ENCODE results near the gene EMC9. TPM values are rescaled to one million over a fixed set of nuclear protein-coding genes. Genes with fewer than 3 reads are reported as not detected.

EMC9 gene
- total RNA-seq, 4 donors from 2014 or later = 7.4 to 38.7 (median 34.0) TPM

DNA sequence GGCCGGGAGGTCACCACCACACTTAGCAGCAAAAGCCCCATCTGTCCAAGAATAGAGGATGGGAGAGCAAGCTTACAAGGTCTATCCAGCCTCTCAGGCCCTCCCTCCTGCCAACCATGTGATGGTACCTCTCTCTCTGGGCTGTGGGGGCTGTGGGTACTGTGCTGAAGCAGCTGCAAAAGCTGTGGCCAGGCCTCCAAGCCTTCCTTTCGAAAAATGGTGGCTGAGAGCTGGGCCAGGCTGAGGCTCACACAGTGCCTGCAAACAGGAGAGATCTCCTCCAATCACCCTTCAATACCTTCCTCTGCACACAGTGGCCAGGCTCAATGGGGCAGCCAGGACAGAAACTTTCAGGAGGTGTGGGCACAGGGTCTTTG lies 46.1 kb upstream of the EMC9 start:
- H3K9me3 ChIP-seq = no peaks in the 10 kb centered on the region
- H3K27me3 ChIP-seq = no peaks in the 10 kb centered on the region
- peaks cover 0 to 45% (median 0%) of the 10 kb centered on the region in 3 donors for H3K36me3 ChIP-seq
- peak overlapping the region in 2 of 4 donors; percentile 76 to 78 for H3K4me3 ChIP-seq
- no peak for DNase-seq
- peak overlapping the region in 1 of 4 donors; percentile 80 for H3K27ac ChIP-seq
- peaks cover 0 to 18% (median 9%) of the 10 kb centered on the region in 4 donors for H3K4me1 ChIP-seq
- TF ChIP-seq, protein P1, sequence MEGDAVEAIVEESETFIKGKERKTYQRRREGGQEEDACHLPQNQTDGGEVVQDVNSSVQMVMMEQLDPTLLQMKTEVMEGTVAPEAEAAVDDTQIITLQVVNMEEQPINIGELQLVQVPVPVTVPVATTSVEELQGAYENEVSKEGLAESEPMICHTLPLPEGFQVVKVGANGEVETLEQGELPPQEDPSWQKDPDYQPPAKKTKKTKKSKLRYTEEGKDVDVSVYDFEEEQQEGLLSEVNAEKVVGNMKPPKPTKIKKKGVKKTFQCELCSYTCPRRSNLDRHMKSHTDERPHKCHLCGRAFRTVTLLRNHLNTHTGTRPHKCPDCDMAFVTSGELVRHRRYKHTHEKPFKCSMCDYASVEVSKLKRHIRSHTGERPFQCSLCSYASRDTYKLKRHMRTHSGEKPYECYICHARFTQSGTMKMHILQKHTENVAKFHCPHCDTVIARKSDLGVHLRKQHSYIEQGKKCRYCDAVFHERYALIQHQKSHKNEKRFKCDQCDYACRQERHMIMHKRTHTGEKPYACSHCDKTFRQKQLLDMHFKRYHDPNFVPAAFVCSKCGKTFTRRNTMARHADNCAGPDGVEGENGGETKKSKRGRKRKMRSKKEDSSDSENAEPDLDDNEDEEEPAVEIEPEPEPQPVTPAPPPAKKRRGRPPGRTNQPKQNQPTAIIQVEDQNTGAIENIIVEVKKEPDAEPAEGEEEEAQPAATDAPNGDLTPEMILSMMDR (IDR thresholded peaks at IDR 0.05) = no peak
- TF ChIP-seq POLR2A (IDR thresholded peaks at IDR 0.05) = no peak

DNA sequence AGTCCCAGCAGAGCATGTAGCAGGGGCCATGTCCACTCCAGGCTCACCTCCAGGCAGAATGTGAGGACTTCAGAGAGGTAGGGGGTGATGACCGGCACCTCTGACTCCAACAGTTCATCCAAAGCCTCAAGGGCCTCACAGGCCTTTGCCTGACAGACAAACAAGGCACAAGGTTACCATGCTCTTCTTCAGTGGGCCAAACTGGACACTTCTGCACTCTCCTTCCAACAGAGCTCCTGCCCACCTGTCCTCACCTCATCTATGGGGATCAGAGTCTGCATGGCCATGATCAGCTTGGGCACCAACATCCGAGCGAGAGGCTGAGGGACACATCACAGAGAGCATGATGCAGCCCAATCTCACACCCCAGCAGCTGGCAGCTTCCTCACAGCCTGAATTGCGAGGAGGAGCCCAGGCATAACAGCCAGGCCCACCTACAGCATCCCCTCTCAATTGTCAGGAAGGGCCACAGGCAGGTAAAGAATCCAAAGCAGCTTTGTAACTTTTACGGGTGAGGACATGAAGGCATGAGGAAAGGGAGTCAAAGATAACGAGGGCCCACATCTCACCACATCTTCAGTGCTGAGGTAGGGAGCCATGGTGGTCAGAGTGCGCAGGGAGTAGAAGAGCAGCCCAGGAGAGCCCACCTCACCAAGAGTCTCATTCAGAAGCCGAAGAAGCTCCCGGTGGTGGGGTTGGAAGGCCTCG lies 45.6 kb upstream of the EMC9 start:
- peaks cover 0 to 18% (median 9%) of the 10 kb centered on the region in 4 donors for H3K4me1 ChIP-seq
- H3K36me3 ChIP-seq = peaks cover 0 to 45% (median 0%) of the 10 kb centered on the region in 3 donors
- H3K27me3 ChIP-seq = no peaks in the 10 kb centered on the region
- H3K9me3 ChIP-seq = no peaks in the 10 kb centered on the region
- H3K4me3 ChIP-seq = no peak overlapping the region
- no peak overlapping the region for H3K27ac ChIP-seq
- TF ChIP-seq, protein P1 (IDR thresholded peaks at IDR 0.05) = no peak
- no peak for TF ChIP-seq POLR2A (IDR thresholded peaks at IDR 0.05)
- DNase-seq = no peak

DNA sequence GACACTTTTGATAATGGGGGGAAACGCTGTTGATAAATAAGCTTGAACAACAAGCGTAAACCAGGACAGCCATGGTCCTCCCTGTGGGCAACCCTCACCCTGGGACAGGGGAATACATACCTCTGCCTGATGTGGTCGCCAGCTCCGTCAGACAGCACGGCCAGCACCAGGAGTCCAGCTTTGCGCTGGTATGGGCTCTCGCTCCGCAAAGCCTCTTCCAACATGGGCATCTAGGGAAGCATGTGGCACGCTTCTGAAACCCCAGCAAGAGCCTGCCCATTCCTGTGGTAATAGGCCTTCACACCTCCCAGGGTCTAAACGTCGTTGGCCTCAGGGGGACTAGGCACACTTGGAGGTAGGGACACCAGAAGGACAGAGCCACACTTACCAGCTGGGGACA lies 44.4 kb upstream of the EMC9 start:
- peaks cover 0 to 53% (median 0%) of the 10 kb centered on the region in 3 donors for H3K36me3 ChIP-seq
- no peaks in the 10 kb centered on the region for H3K27me3 ChIP-seq
- H3K9me3 ChIP-seq = no peaks in the 10 kb centered on the region

DNA sequence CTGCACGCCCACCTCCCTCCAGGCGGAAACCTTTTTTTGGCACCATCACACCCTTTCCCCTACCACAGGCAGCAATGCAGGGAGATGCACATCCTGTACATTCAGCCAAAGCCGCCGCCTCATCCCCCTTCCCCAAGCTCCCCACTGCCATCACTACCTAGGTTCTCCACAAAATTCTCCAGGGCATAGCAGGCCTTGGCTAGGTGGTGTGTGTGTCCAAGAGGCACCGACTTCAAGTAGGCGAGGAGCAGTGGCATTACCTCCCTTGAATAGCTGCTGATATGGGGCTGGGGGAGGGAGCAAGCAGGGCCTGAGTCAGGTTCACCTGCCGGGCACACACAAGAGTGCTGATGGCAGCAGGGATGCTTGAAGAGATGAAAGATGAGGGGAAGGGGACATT lies 43.6 kb upstream of the EMC9 start:
- Histone ChIP-seq H3K4me3 (no peak overlapping the region), H3K9me3 (no peaks in the 10 kb centered on the region), H3K27me3 (no peaks in the 10 kb centered on the region), H3K4me1 (peaks cover 0 to 18% (median 9%) of the 10 kb centered on the region in 4 donors), H3K36me3 (peaks cover 0 to 61% (median 0%) of the 10 kb centered on the region in 3 donors), H3K27ac (no peak overlapping the region)
- no peak for DNase-seq
- TF ChIP-seq, protein P1 (IDR thresholded peaks at IDR 0.05) = no peak
- no peak for TF ChIP-seq POLR2A (IDR thresholded peaks at IDR 0.05)

More for the DNA sequence above, 44.4 kb upstream of the EMC9 start:
- no peak for DNase-seq
- peaks cover 0 to 18% (median 9%) of the 10 kb centered on the region in 4 donors for H3K4me1 ChIP-seq
- H3K4me3 ChIP-seq = no peak overlapping the region
- H3K27ac ChIP-seq = no peak overlapping the region
- TF ChIP-seq POLR2A (IDR thresholded peaks at IDR 0.05) = no peak
- TF ChIP-seq, protein P1 (IDR thresholded peaks at IDR 0.05) = no peak

DNA sequence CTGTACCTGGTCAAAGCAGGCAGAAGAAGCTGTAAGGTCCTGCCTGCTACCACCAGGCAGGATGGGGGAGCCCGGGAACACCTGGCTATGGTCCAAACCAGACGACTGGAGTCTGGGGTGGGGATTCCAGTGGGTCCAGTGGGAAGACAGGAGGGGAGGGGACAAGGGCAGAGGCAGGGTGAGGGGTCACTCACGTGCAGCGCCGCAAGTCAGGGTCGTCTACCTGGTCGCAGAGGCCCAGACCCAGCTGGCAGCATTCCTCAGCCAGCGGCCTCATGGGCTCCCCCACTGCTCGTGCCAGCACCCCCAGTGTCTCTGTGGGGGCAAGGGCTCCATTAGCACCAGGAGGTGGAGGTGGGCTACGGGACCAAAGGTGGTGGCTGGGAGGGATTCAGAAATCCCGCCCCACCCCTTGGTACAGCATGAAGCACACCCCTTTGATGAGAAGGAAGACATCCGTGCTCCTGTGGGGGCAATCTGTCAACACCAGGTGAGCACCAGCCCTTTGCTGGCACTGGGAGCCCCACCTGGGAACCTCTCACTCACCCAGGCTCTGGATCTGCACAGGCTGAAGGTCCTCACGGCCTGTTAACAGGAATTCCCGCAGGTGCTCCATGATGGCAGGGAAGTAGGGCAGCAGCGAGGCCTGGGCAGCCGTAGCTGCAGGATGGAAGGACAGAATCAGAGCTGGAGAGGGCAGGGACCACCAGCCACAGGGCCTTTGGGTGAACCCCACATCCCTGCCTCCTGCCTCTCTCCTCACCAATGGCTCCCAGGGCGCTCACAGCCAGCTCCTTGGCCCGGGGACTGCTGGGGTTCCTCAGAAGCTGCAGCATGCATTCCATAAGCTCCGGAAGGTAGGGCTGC lies 42.9 kb upstream of the EMC9 start:
- Histone ChIP-seq H3K27me3 (no peaks in the 10 kb centered on the region), H3K4me1 (peaks cover 0 to 17% (median 9%) of the 10 kb centered on the region in 4 donors), H3K36me3 (peaks cover 0 to 66% (median 0%) of the 10 kb centered on the region in 3 donors), H3K4me3 (no peak overlapping the region), H3K27ac (no peak overlapping the region), H3K9me3 (no peaks in the 10 kb centered on the region)
- no peak for DNase-seq
- no peak for TF ChIP-seq POLR2A (IDR thresholded peaks at IDR 0.05)
- TF ChIP-seq, protein P1 (IDR thresholded peaks at IDR 0.05) = no peak
